IMR-90 (cell line): Measurements from ENCODE around the gene GLRA2. TPM values are rescaled to one million over a fixed set of nuclear protein-coding genes. Genes with fewer than 3 reads are reported as not detected.

Experiments used
- ATAC-seq: fragments of 200-7000 bp; cut with Tn5 transposase; 2 replicates; pipeline ENCODE4 v1.9.1; 2020; ENCODE audit warnings: low read depth, mild to moderate bottlenecking, moderate library complexity
- BruUV-seq: library from RNA; stranded (reverse); fragments of 400-500 nt; replicated peaks from 2 replicates; lab custom pipeline; 2021; lab: Mats Ljungman, UMichigan
- CTCF ChIA-PET: fragments of 300-600 bp; formaldehyde crosslinking; extraction: SDS; loops from one replicate; lab custom pipeline; 2021; ENCODE audit warnings: antibody characterized with exemption; lab: Yijun Ruan, JAX
- POLR2A ChIA-PET: fragments of 300-600 bp; sonication (Branson Sonifier 250); formaldehyde crosslinking; loops from one replicate; lab custom pipeline; 2022; ENCODE audit warnings: antibody characterized with exemption; ENCODE audit not compliant: unreplicated experiment; lab: Charles Lee
- DNase-seq: peaks from one replicate; pipeline ENCODE4 v3.0.0; 2013
- H2AFZ ChIP-seq: replicated peaks from 2 replicates; pipeline ENCODE3; 2013; ENCODE audit warnings: low read length, mild to moderate bottlenecking; ENCODE audit not compliant: poor library complexity
- H2AK5ac ChIP-seq: 2 replicates; pipeline ENCODE4 v1.6.1; 2013; ENCODE audit warnings: low read depth, low read length, inconsistent platforms
- H2AK9ac ChIP-seq: replicated peaks from 2 replicates; pipeline ENCODE3; 2013; ENCODE audit warnings: mild to moderate bottlenecking, low read depth, low read length, moderate library complexity; ENCODE audit not compliant: poor library complexity
- H2BK120ac ChIP-seq: 2 replicates; pipeline ENCODE4 v1.6.1; 2013; ENCODE audit warnings: low read depth, low read length, inconsistent platforms
- H2BK15ac ChIP-seq: 3 replicates; pipeline ENCODE4 v1.6.1; 2013; ENCODE audit warnings: low read depth, low read length, inconsistent platforms
- H2BK20ac ChIP-seq: 2 replicates; pipeline ENCODE4 v1.6.1; 2013; ENCODE audit warnings: low read depth, mild to moderate bottlenecking, inconsistent platforms, low read length, moderate library complexity
- H2BK5ac ChIP-seq: 2 replicates; pipeline ENCODE4 v1.6.1; 2013; ENCODE audit warnings: mild to moderate bottlenecking, low read depth, low read length, inconsistent platforms; ENCODE audit not compliant: poor library complexity, severe bottlenecking
- H3K14ac ChIP-seq: replicated peaks from 2 replicates; pipeline ENCODE4 v1.6.1; 2013; ENCODE audit warnings: low read depth, low read length, inconsistent platforms
- H3K18ac ChIP-seq: 2 replicates; pipeline ENCODE4 v1.6.1; 2013; ENCODE audit warnings: low read depth, low read length, control low read depth
- H3K23ac ChIP-seq: 2 replicates; pipeline ENCODE4 v1.6.1; 2013; ENCODE audit warnings: low read depth, low read length, inconsistent platforms
- H3K27ac ChIP-seq: 2 replicates; pipeline ENCODE4 v1.5.1; 2013; ENCODE audit warnings: mild to moderate bottlenecking, control low read depth, low read length; ENCODE audit not compliant: insufficient read depth
- H3K27me3 ChIP-seq: 2 replicates; pipeline ENCODE4 v1.6.1; 2013; ENCODE audit warnings: low read length; ENCODE audit not compliant: control insufficient read depth, insufficient read depth
- H3K36me3 ChIP-seq: 2 replicates; pipeline ENCODE4 v1.6.1; 2013; ENCODE audit warnings: low read length, mixed read lengths; ENCODE audit not compliant: control insufficient read depth, insufficient read depth
- H3K4ac ChIP-seq: 2 replicates; pipeline ENCODE4 v1.6.1; 2013; ENCODE audit warnings: low read depth, low read length, inconsistent platforms
- H3K4me1 ChIP-seq: 2 replicates; pipeline ENCODE4 v1.6.1; 2013; ENCODE audit warnings: low read length, mixed read lengths; ENCODE audit not compliant: control insufficient read depth, insufficient read depth
- H3K4me2 ChIP-seq: 2 replicates; pipeline ENCODE4 v1.6.1; 2013; ENCODE audit warnings: low read depth, mild to moderate bottlenecking, control low read depth, low read length, moderate library complexity
- H3K4me3 ChIP-seq: 2 replicates; pipeline ENCODE4 v1.5.1; 2013; ENCODE audit warnings: low read depth, mild to moderate bottlenecking, control low read depth, low read length, moderate library complexity; ENCODE audit not compliant: insufficient read depth
- H3K56ac ChIP-seq: 2 replicates; pipeline ENCODE4 v1.6.1; 2013; ENCODE audit warnings: low read length, inconsistent platforms; ENCODE audit not compliant: insufficient read depth; ENCODE audit errors: extremely low read depth
- H3K79me1 ChIP-seq, 2 experiments: 2 replicates each; pipeline ENCODE4 v1.6.1; 2013; ENCODE audit warnings: low read length in 2 of 2, inconsistent platforms in 1 of 2, low read depth in 1 of 2
- H3K9ac ChIP-seq: 2 replicates; pipeline ENCODE4 v1.6.1; 2013; ENCODE audit warnings: low read depth, low read length, control low read depth
- H3K9me1 ChIP-seq: 2 replicates; pipeline ENCODE4 v1.6.1; 2013; ENCODE audit warnings: low read length, inconsistent platforms; ENCODE audit not compliant: insufficient read depth
- H3K9me3 ChIP-seq: 2 replicates; pipeline ENCODE4 v1.6.1; 2013; ENCODE audit warnings: low read length; ENCODE audit not compliant: control insufficient read depth, insufficient read depth
- H4K20me1 ChIP-seq: 2 replicates; pipeline ENCODE4 v1.6.1; 2013; ENCODE audit warnings: low read length, inconsistent platforms; ENCODE audit not compliant: insufficient read depth
- H4K5ac ChIP-seq: 2 replicates; pipeline ENCODE4 v1.6.1; 2013; ENCODE audit warnings: mild to moderate bottlenecking, low read depth, low read length, control low read depth
- H4K8ac ChIP-seq, 2 experiments: 2 replicates each; pipeline ENCODE4 v1.6.1; 2013; ENCODE audit warnings: low read depth in 2 of 2, low read length in 2 of 2, control low read depth in 1 of 2, inconsistent platforms in 1 of 2
- H4K91ac ChIP-seq: 2 replicates; pipeline ENCODE4 v1.6.1; 2013; ENCODE audit warnings: low read depth, low read length, inconsistent platforms; ENCODE audit not compliant: insufficient read depth
- BHLHE40 ChIP-seq: fragments of 150-350 bp; IDR thresholded peaks from 2 replicates; pipeline ENCODE4 v1.6.1; 2016; ENCODE audit warnings: mild to moderate bottlenecking, low read depth, low read length
- CHD1 ChIP-seq: IDR thresholded peaks from 2 replicates; pipeline ENCODE4 v1.6.1; 2012; ENCODE audit warnings: low read depth, low read length, improper control_type of control experiment
- FOS ChIP-seq: fragments of 150-350 bp; IDR thresholded peaks from 2 replicates; pipeline ENCODE4 v1.6.1; 2016; ENCODE audit warnings: low read depth, low read length
- MAFK ChIP-seq: IDR thresholded peaks from 2 replicates; pipeline ENCODE4 v1.6.1; 2012; ENCODE audit warnings: low read depth, low read length, improper control_type of control experiment
- MAZ ChIP-seq: IDR thresholded peaks from 2 replicates; pipeline ENCODE4 v1.6.1; 2012; ENCODE audit warnings: low read depth, mild to moderate bottlenecking, low read length, improper control_type of control experiment, moderate library complexity, borderline replicate concordance
- MXI1 ChIP-seq: IDR thresholded peaks from 2 replicates; pipeline ENCODE4 v1.6.1; 2012; ENCODE audit warnings: low read depth, mild to moderate bottlenecking, low read length, moderate library complexity, borderline replicate concordance
- RAD21 ChIP-seq: IDR thresholded peaks from 2 replicates; pipeline ENCODE4 v1.6.1; 2012; ENCODE audit warnings: low read length, improper control_type of control experiment
- RFX5 ChIP-seq: IDR thresholded peaks from 2 replicates; pipeline ENCODE4 v1.8.0; 2012; ENCODE audit warnings: low read depth, mild to moderate bottlenecking, low read length, moderate library complexity
- WGBS, 2 experiments: methylation state at CpG; one replicate each; pipeline versions ENCODE4 v1.1.5 to v1.1.7; 2013; ENCODE audit warnings: missing lambda C conversion rate in 2 of 2; ENCODE audit not compliant: insufficient read length in 1 of 2; ENCODE audit errors: extremely low coverage in 2 of 2; 5-methylcytosine and 5-hydroxymethylcytosine counted together
- dilution Hi-C: fragments of 300-500 bp; cut with HindIII; formaldehyde crosslinking; loops from one replicate; pipeline ENCODE4 v1.14.3; 2018; ENCODE audit warnings: low sequenced_read_pairs; ENCODE audit not compliant: unreplicated experiment
- in situ Hi-C: fragments of 300-500 bp; cut with MboI; formaldehyde crosslinking; loops from 3 replicates; pipeline ENCODE4 v1.14.3; 2019; ENCODE audit warnings: low sequenced_read_pairs, inconsistent platforms, mixed read lengths
- intact Hi-C: fragments of 100-400 bp; cut with micrococcal nuclease; formaldehyde crosslinking; loops from 2 replicates; pipeline ENCODE4 v1.10.0; 2022
- polyA plus RNA-seq, 3 experiments: library from polyadenylated mRNA; depleted of rRNA; stranded (reverse); fragments of >200 nt; gene quantifications; 2 replicates each; pipeline ENCODE4 v1.2.3, GENCODE V29; 2012; ENCODE audit warnings: low replicate concordance in 1 of 3
- total RNA-seq: library from RNA; depleted of rRNA; stranded (reverse); fragments of >200 nt; gene quantifications from 2 replicates; pipeline ENCODE4 v1.2.3, GENCODE V29; 2012
- TF ChIP-seq, protein P1 (sequence below): fragments of 150-350 bp; IDR thresholded peaks from 2 replicates; pipeline ENCODE4 v1.6.1; 2017; ENCODE audit warnings: mild to moderate bottlenecking, antibody characterized with exemption, low read length, low read depth
- TF ChIP-seq, protein P2 (sequence below): conservative IDR thresholded peaks from 2 replicates; pipeline ENCODE4 v1.5.1; 2012; ENCODE audit warnings: mild to moderate bottlenecking, low read depth, low read length, improper control_type of control experiment

The GLRA2 gene
- total and polyA plus RNA-seq, 2 of the 4 experiments (the other 2 are of a cell fraction), result not detected

DNA sequence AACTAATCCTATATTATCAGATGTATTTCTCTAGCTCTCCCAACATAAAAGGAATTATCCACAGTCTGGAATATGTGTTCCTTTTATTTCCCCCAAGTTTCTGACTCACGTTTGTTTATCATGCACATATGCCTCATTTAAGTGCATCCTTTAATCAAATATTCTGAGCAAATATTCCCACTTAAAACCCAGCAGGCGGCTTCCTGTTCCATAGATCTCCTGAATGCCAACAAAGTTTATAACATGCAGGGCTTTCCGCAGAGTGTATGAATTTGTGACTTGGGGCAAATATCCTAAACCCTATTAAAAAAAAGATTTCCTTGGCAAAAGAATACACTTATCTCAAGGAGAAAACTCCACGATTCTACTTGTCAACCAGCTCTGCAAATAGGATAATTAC, 16.9 kb downstream of the GLRA2 start:
- H3K4me3 ChIP-seq, result no peak overlapping the region
- no peak overlapping the region for H2BK5ac ChIP-seq
- no peak overlapping the region for H3K4me2 ChIP-seq
- no peak overlapping the region for H3K27ac ChIP-seq
- no peak overlapping the region for H2BK120ac ChIP-seq
- no peaks in the 10 kb centered on the region for H3K79me1 ChIP-seq
- no peak overlapping the region for H3K23ac ChIP-seq
- no TSS peak for BruUV-seq
- no peak overlapping the region for H4K91ac ChIP-seq
- no peak overlapping the region for H3K56ac ChIP-seq
- WGBS, 2 experiments, result 20% methylated on average over 1 of the region's 4 CpGs; no CpG with 5 or more reads in 1 of the 2 experiments
- no peak overlapping the region for H2AK9ac ChIP-seq
- H3K9me3 ChIP-seq, result no peaks in the 10 kb centered on the region
- no peak overlapping the region for H4K8ac ChIP-seq
- no peaks in the 10 kb centered on the region for H3K36me3 ChIP-seq
- no peak overlapping the region for H2BK20ac ChIP-seq
- no peak overlapping the region for H3K18ac ChIP-seq
- no peak overlapping the region for H3K9ac ChIP-seq
- no peak overlapping the region for H4K5ac ChIP-seq
- H3K4ac ChIP-seq, result no peak overlapping the region
- H4K20me1 ChIP-seq, result no peaks in the 10 kb centered on the region
- ATAC-seq (no peak), DNase-seq (no peak)
- H3K14ac ChIP-seq, result no peak overlapping the region
- no peak overlapping the region for H2BK15ac ChIP-seq
- ChIA-PET POLR2A (no interaction called here), CTCF (no interaction called here)
- intact Hi-C loops (no loop called here), dilution Hi-C loops (no loop called here), in situ Hi-C loops (no loop called here)
- H3K27me3 ChIP-seq, result no peaks in the 10 kb centered on the region
- no peaks in the 10 kb centered on the region for H3K4me1 ChIP-seq
- H2AK5ac ChIP-seq, result no peak overlapping the region
- H2AFZ ChIP-seq, result no peak overlapping the region
- TF ChIP-seq MAZ (no peak), FOS (no peak), RAD21 (no peak), RFX5 (no peak), BHLHE40 (no peak), MAFK (no peak), CHD1 (no peak), MXI1 (no peak)
- TF ChIP-seq, protein P1, sequence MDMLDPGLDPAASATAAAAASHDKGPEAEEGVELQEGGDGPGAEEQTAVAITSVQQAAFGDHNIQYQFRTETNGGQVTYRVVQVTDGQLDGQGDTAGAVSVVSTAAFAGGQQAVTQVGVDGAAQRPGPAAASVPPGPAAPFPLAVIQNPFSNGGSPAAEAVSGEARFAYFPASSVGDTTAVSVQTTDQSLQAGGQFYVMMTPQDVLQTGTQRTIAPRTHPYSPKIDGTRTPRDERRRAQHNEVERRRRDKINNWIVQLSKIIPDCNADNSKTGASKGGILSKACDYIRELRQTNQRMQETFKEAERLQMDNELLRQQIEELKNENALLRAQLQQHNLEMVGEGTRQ, result no peak
- TF ChIP-seq, protein P2, sequence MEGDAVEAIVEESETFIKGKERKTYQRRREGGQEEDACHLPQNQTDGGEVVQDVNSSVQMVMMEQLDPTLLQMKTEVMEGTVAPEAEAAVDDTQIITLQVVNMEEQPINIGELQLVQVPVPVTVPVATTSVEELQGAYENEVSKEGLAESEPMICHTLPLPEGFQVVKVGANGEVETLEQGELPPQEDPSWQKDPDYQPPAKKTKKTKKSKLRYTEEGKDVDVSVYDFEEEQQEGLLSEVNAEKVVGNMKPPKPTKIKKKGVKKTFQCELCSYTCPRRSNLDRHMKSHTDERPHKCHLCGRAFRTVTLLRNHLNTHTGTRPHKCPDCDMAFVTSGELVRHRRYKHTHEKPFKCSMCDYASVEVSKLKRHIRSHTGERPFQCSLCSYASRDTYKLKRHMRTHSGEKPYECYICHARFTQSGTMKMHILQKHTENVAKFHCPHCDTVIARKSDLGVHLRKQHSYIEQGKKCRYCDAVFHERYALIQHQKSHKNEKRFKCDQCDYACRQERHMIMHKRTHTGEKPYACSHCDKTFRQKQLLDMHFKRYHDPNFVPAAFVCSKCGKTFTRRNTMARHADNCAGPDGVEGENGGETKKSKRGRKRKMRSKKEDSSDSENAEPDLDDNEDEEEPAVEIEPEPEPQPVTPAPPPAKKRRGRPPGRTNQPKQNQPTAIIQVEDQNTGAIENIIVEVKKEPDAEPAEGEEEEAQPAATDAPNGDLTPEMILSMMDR, result no peak
- no peaks in the 10 kb centered on the region for H3K9me1 ChIP-seq
